HEK293 (cell line): ENCODE data around the gene NOTCH3.

ENCODE experiments used
- CTCF ChIA-PET: fragments of 350-600 bp; formaldehyde crosslinking; extraction: SDS; loops from one replicate; lab custom pipeline; 2021; ENCODE audit warnings: antibody characterized with exemption; lab: Yijun Ruan, JAX
- POLR2A ChIA-PET: fragments of 300-600 bp; formaldehyde crosslinking; extraction: SDS; loops from one replicate; lab custom pipeline; 2020; ENCODE audit warnings: antibody characterized with exemption, inconsistent platforms; lab: Yijun Ruan, JAX
- H3K27ac ChIP-seq: fragments of 200-500 bp; sonication (Bioruptor generic); 2 replicates; pipeline ENCODE4 v1.5.1; 2014; ENCODE audit warnings: low read depth, low read length, control low read depth, inconsistent platforms; ENCODE audit errors: extremely low read depth
- H3K36me3 ChIP-seq, 2 experiments: fragments of 200-500 bp in 1 of 2; sonication (Bioruptor generic) in 1 of 2; 1 replicate in 1 of 2; 2 replicates in 1 of 2; pipeline ENCODE4 v1.5.1; 2014 to 2017; ENCODE audit warnings: inconsistent platforms in 2 of 2, low read length in 2 of 2; ENCODE audit not compliant: control insufficient read depth in 2 of 2, insufficient read depth in 1 of 2
- H3K4me1 ChIP-seq: fragments of 200-500 bp; sonication (Bioruptor generic); 2 replicates; pipeline ENCODE4 v1.5.1; 2014; ENCODE audit warnings: mild to moderate bottlenecking, low read length, inconsistent platforms; ENCODE audit not compliant: control insufficient read depth, insufficient read depth
- H3K4me3 ChIP-seq: 2 replicates; pipeline ENCODE4 v1.5.1; 2011; ENCODE audit warnings: low read depth, mild to moderate bottlenecking, control low read depth, low read length, moderate library complexity
- H3K9me3 ChIP-seq: fragments of 200-500 bp; sonication (Bioruptor generic); 2 replicates; pipeline ENCODE4 v1.5.1; 2014; ENCODE audit warnings: low read depth, low read length, inconsistent platforms; ENCODE audit not compliant: control insufficient read depth, insufficient read depth
- BCL11B ChIP-seq: fragments of 450-650 bp; formaldehyde crosslinking; IDR thresholded peaks from 2 replicates; pipeline ENCODE4 v1.5.1; 2016; ENCODE audit warnings: low read depth, missing biosample characterization, missing genetic modification characterization
- PBX3 ChIP-seq: sonication (generic); formaldehyde crosslinking; IDR thresholded peaks from 2 replicates; pipeline ENCODE4 v1.8.1; 2022; ENCODE audit warnings: mild to moderate bottlenecking, moderate library complexity, missing genetic modification reagents
- PRDM4 ChIP-seq: fragments of 450-650 bp; formaldehyde crosslinking; IDR thresholded peaks from 2 replicates; pipeline ENCODE4 v1.5.1; 2017; ENCODE audit warnings: missing biosample characterization, missing genetic modification characterization
- SALL2 ChIP-seq: fragments of 450-650 bp; formaldehyde crosslinking; IDR thresholded peaks from 2 replicates; pipeline ENCODE4 v1.5.0; 2017; ENCODE audit warnings: missing biosample characterization, mild to moderate bottlenecking, missing genetic modification characterization, borderline replicate concordance
- SETDB1 ChIP-seq: IDR thresholded peaks from one replicate; pipeline ENCODE4 v1.6.1; 2017; ENCODE audit warnings: mild to moderate bottlenecking, low read length, moderate library complexity, mixed read lengths; ENCODE audit not compliant: insufficient read length
- SP3 ChIP-seq: fragments of 450-650 bp; formaldehyde crosslinking; IDR thresholded peaks from 2 replicates; pipeline ENCODE4 v1.5.1; 2016; ENCODE audit warnings: missing biosample characterization, missing genetic modification characterization
- ZBTB20 ChIP-seq: fragments of 450-650 bp; formaldehyde crosslinking; IDR thresholded peaks from 2 replicates; pipeline ENCODE4 v1.5.1; 2016; ENCODE audit warnings: missing biosample characterization, missing genetic modification characterization
- ZFHX2 ChIP-seq: fragments of 450-650 bp; formaldehyde crosslinking; conservative IDR thresholded peaks from 2 replicates; pipeline ENCODE4 v1.5.1; 2016; ENCODE audit warnings: missing biosample characterization, missing genetic modification characterization
- ZNF138 ChIP-seq: fragments of 450-650 bp; formaldehyde crosslinking; IDR thresholded peaks from 2 replicates; pipeline ENCODE4 v1.5.1; 2016; ENCODE audit warnings: missing biosample characterization, missing genetic modification characterization, borderline replicate concordance
- ZNF16 ChIP-seq: fragments of 450-650 bp; formaldehyde crosslinking; IDR thresholded peaks from 2 replicates; pipeline ENCODE4 v1.5.1; 2016; ENCODE audit warnings: low read depth, missing biosample characterization, missing genetic modification characterization
- ZNF19 ChIP-seq: fragments of 450-650 bp; formaldehyde crosslinking; IDR thresholded peaks from 2 replicates; pipeline ENCODE4; 2016; ENCODE audit warnings: missing biosample characterization, missing genetic modification characterization, low read depth
- ZNF513 ChIP-seq: fragments of 450-650 bp; IDR thresholded peaks from 2 replicates; pipeline ENCODE4 v1.5.1; 2018; ENCODE audit warnings: missing biosample characterization, missing genetic modification characterization
- ZNF623 ChIP-seq: fragments of 450-650 bp; formaldehyde crosslinking; IDR thresholded peaks from 2 replicates; pipeline ENCODE4 v1.5.1; 2016; ENCODE audit warnings: missing biosample characterization, missing genetic modification characterization
- ZSCAN4 ChIP-seq: fragments of 450-650 bp; formaldehyde crosslinking; IDR thresholded peaks from 2 replicates; pipeline ENCODE4 v1.5.1; 2017; ENCODE audit warnings: missing biosample characterization, missing genetic modification characterization

The NOTCH3 gene

DNA sequence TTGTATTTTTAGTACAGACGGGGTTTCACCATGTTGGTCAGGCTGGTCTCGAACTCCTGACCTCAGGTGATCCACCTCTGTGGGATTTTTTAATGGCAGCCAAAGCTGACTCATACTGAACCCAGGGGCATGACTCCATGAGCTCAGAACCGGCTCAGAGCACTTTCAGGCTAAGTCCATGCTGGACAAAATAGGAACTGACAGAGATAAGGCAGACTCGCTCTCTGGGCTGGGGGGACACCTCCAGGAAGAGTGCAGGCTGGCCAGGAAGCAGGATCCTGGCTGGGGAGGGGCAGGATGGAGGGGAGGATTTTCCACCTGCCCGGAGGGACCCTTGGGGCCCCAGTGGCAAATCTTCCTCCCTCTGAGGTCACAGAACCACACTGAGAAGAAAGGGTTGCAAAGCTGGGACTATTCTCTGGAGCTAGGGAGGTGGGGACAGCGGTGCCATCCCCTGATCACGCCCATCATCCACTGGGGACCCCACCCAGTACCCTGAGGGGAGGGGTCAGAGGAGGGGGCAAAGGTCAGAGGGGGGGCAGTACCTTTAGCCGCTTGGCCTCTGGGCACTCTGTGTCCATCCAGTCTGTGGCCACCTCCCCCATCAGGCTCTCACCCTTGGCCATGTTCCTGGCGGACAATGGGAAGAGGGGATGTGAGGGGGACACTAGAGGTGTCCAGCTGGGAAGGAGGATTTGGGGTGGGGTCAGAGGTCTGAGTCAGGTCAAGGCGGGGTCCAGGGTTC, 31.1 kb downstream of the NOTCH3 start:
- no peak for TF ChIP-seq ZNF138
- TF ChIP-seq BCL11B (tag by site-specific recombination): peak; percentile 65; the same call in 1 of the 2 replicates
- Histone ChIP-seq H3K9me3 (no peaks in the 10 kb centered on the region), H3K4me1 (no peaks in the 10 kb centered on the region), H3K27ac (no peak overlapping the region), H3K4me3 (no peak overlapping the region), H3K36me3 (peaks cover 3 to 78% of the 10 kb centered on the region in 2 experiments; a peak in 2 of 3 replicates)
- ChIA-PET CTCF (no interaction called here), POLR2A (no interaction called here)

DNA sequence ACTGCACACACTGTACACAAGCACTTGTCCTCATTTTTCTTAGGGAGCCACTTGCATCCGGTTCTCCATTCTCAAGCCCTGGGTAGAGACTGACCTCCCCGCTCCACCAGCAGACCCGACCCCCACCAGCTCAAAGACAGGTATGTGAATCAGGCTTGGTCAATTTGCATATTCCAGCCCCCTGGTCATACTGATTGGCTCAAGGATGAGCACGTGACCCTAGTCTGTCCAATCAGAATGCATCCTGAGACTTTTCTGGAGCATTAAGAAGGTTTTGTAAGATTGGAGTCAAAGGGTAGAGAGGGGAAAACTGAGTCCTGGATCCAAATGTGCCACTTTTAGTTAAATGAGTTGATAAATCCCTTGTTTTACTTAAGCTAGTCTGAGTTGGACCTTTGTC, 34.1 kb downstream of the NOTCH3 start:
- no peaks in the 10 kb centered on the region for H3K9me3 ChIP-seq
- CTCF ChIA-PET: interaction anchor here (1.7 kb wide), 1 partner anchor 12 kb away, joined by 6 read pairs; no protein-coding TSS in a partner anchor
- H3K27ac ChIP-seq: no peak overlapping the region
- no peak for TF ChIP-seq PBX3 (CRISPR knock-in tag)
- no peak for TF ChIP-seq SP3 (tag by site-specific recombination)
- no peak for TF ChIP-seq ZSCAN4 (tag by site-specific recombination)
- TF ChIP-seq SETDB1: no peak
- no peak for TF ChIP-seq ZNF623 (tag by site-specific recombination)
- no peak for TF ChIP-seq SALL2 (tag by site-specific recombination)
- TF ChIP-seq ZNF513: no peak
- no peak for TF ChIP-seq ZNF16
- TF ChIP-seq ZFHX2: no peak
- TF ChIP-seq PRDM4: no peak
- TF ChIP-seq ZBTB20 (tag by site-specific recombination): no peak
- TF ChIP-seq ZNF19 (tag by site-specific recombination): no peak
- H3K36me3 ChIP-seq: peaks cover 14 to 83% of the 10 kb centered on the region in 2 experiments; a peak in 2 of 3 replicates
- POLR2A ChIA-PET: no interaction called here
- H3K4me3 ChIP-seq: no peak overlapping the region
- H3K4me1 ChIP-seq: no peaks in the 10 kb centered on the region
